Pons (tissue), 1 donor: ENCODE data around the gene TBC1D5.
"Not testable (repeated sequence)": the region's sequence is repeated elsewhere in the genome, so short reads cannot be mapped to it uniquely, and the experiment has no call there.

Experiments used
- DNase-seq: peaks from one replicate; pipeline ENCODE4 v3.0.0-alpha.2; 2016; ENCODE audit warnings: low spot score

The TBC1D5 gene

GRCh38 chr3:17749705-17750293 lies 7.4 kb upstream of the TBC1D5 start:
- DNase-seq = no peak

DNA sequence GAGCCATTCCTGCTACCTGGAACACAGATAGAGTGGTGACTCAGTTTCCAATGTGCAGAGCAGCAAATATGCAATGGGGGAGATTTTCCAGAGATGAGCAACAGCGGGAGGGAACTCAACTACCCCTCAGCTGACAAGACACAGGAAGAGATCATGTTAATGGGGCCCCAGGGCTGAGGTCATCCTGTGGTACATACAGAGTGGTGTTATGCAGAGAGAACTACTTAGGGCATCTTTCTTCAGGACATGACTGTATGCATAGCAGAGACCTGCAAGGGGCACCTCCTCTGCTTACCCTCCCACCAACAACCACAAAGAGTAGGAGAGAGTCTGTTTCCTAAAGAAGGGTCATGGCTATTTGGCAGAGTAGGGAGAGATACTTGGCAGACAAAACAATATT lies 6.8 kb upstream of the TBC1D5 start:
- no peak for DNase-seq

DNA sequence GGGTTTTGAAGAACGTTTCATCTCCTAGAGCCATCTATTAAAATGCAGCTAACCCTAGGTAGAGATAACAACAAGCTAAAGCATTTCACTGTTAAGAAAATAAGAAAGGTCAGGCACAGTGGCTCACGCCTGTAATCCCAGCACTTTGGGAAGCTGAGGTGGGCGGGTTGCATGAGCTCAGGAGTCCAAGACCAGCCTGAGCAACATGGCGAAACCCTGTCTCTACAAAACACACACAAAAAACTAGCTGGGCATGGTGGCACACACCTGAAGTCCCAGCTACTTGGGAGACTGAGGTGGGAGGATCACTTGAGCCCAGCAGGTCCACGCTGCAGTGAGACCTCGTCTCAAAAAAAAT lies 5.4 kb upstream of the TBC1D5 start:
- DNase-seq = no peak

DNA sequence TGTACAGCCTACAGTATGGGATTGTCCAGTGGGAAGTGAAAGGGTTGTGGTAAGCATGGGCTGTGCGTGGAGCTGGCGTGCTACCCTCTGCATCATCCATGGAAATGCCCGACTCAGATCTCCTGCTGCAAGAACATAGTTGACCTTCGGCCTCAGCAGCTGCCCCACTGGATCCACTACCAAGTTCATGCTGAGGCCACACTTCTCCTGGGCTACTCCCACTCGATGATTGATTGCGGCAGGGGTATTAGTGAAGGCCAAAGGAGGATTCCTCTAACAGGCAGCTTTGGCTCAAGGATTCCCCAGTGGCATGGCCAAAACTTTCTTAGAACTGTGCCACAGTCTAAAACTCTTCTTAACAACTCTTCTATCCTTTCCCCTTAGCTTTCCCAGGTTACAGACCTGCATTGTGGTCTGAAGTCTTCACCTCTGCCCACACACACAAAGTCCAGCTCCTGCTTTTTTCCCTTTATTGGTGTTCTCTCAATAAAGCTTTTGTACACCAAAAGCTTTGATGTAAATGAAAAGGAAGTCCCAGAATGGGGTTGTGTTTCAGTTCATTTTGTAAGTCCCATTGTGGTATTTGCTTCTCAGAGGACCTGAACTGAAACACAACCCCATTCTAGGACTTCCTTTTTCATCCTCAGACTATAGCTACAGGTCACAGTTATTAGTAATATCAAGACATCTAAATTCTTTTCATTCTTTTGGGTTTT lies 4.9 kb upstream of the TBC1D5 start:
- DNase-seq = peak; percentile 44

DNA sequence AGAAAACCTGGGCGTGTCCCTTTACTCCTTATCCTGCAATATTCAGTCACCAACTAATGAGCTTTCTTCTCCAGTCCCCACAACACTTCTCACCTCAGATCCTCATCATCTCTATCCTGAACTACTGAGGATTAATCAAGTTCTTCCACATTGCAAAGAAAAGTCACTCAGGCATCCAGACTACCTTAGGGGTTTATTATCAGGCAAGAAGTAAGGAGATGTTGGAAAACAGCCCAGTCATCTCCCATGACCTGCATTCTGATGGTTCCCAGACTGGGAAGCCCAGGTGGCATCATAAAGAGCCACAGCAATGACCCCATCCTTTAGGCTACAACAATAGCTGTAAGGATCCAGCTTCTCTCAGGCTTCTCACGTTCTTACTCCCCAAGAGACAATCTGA lies 3.5 kb upstream of the TBC1D5 start:
- DNase-seq = no peak

- peak; percentile 17 for DNase-seq
Observed at GRCh38 chr3:17745301-17745700, 2.9 kb upstream of the TBC1D5 start.

DNA sequence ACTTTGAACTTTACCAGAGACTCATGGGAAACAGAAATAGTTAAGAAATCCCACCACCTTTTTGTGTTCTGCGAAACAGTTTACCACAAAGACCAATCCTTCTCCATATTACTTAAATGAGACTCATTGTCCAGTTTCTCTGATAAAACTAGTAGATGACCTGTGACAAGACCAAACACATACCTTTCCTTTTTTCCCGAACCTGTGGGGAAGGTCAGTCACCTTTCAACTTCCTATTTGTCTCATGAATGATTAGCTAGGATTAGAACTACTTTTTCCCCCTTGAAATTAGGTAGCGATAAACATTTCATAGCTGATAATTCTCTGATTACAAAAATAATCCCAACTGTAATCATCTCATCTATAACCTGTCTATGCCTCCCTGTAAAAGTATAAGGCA lies 2.3 kb upstream of the TBC1D5 start:
- no peak for DNase-seq

GRCh38 chr3:17743658-17743995 lies 1.2 kb upstream of the TBC1D5 start:
- DNase-seq = no peak

- DNase-seq = no peak
Observed at GRCh38 chr3:17742880-17743657, 638 bp upstream of the TBC1D5 start.

GRCh38 chr3:17741621-17742101 lies 770 bp downstream of the TBC1D5 start:
- peak; percentile 82 for DNase-seq

- peak; percentile 17 for DNase-seq
Observed at GRCh38 chr3:17740721-17741141, 1.7 kb downstream of the TBC1D5 start.

DNA sequence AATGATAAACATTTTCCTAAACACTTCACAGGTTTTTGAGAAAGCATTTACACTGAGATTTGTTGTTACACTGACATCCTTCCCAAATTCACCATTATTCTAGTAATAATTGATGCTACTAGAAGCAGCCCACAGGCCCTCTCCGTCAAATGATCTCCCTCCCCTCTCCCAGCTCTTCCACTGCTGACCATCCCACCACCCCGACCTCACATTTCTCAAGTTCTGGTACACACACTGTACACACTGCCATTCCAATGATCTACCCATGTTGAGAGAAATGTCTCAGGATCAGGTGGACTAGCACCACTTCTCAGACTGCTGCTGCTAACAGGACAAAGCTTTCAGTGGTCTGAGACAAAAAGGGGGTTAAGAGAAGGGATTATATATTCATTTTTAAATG lies 3.5 kb downstream of the TBC1D5 start:
- no peak for DNase-seq

DNA sequence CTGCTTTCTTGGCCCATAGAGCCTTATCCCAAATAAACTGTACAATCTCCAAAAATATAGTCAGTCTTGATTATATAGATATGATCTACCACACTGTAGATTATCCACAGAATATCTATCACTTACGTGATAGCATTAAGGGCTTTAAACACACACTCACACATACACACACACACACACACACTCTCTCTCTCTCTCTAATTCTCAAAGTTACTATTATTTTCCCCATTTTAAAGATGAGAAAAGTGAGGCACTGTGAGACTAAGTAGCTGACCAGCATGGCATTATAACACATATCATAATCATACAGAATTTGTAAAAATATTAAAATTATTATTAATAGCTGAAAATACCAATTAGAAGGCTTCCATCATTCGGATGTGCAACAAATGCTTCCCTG lies 4.2 kb downstream of the TBC1D5 start:
- DNase-seq = no peak

DNA sequence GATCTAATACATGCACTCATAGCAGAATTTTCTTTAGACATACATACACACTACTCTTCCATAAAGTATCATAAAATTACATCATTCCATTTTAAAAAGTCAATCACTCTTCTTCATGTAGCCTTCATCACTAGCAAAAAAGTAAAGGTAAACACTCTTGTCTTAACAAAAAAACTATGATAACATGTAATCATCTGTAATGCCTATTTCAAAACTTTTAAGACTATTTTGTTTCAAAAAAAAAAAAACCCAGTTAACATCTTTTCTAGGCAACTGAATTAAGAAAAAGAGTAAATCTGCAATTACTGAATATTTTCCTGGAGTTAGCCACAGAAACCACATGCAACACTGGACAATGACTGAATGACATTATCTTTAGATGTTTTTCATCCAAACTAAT lies 4.8 kb downstream of the TBC1D5 start:
- DNase-seq = no peak

GRCh38 chr3:17735362-17735761 lies 7.1 kb downstream of the TBC1D5 start:
- not testable (repeated sequence) for DNase-seq

- DNase-seq = no peak
Observed at GRCh38 chr3:17733768-17734167, 8.7 kb downstream of the TBC1D5 start.

DNA sequence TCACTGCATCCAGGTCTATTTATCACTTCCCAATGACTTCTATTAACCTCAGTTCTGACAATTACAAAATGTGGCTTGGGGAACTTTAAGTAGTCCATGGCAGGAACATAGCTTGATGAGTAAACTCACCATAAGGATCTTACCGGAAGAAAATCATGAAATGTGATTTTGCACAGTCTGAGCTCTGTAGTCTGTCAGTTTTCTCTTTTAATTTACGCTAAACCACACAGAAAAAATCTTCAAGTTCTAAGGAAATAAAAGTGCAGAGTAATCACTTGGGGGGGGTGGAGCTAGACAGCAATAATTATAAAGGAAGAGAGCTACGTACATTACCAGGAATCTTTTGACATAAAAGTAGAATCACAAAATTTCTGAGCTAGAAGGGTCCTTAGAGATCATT lies 9.2 kb downstream of the TBC1D5 start:
- no peak for DNase-seq

DNA sequence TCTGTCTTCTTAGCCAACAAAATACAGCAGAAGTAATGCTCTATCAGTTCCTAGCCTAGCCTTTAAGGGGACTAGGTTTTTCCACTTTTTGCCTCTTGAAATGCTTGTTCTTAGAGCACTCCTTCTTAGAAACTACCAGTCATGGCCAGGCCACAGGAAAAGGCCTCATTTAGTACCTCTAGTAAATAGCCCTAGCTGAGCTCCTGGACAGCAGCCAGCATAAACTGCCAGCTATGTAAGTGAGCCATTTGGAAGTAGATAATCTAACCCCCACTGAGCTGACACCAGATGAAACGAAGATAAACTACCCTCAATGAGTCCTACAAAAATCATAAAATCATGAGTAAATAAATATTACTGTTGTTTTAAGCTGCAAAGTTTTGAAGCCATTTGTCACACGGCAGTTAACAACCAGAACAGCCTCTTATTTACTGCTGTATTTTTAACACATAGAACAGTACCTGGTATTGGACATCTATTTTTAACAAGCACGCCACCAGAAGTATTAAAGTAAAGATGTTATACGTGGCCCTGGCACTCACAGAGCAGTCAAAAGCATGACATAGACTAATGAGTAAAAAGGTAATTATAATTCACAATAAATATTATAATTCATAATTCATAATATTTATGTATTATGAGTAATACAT lies 12.0 kb downstream of the TBC1D5 start:
- no peak for DNase-seq

GRCh38 chr3:17726313-17726712 lies 16.1 kb downstream of the TBC1D5 start:
- no peak for DNase-seq

- not testable (repeated sequence) for DNase-seq
Observed at GRCh38 chr3:17725844-17726243, 16.6 kb downstream of the TBC1D5 start.

GRCh38 chr3:17724948-17725347 lies 17.5 kb downstream of the TBC1D5 start:
- DNase-seq = no peak

DNA sequence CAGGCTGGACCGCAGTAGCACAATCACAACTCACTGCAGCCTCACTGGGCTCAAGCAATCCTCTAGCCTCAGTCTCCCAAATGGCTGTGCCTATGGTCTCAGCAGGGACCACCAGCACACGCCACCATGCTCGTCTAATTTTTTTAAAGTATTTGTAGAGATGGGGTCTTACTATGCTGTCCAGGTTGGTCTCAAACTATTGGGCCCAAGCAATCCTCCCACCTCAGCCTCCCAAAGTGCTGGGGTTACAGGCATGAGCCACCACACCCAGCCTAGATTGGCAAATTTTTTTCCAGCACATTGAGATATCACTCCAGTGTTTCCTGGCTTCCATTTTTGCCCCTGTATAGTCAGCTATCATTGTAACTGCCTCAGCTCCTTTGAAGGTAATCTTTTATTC lies 18.3 kb downstream of the TBC1D5 start:
- no peak for DNase-seq

GRCh38 chr3:17717411-17717810 lies 25.0 kb downstream of the TBC1D5 start:
- DNase-seq = no peak
